H9 (cell line): ENCODE data around the gene UCK1. TPM values are rescaled to one million over a fixed set of nuclear protein-coding genes. Genes with fewer than 3 reads are reported as not detected.
A peak's percentile ranks its signal among the peaks of the same experiment; 100 is the strongest.

ENCODE experiments used
- DNase-seq: peaks from one replicate; pipeline ENCODE4 v3.0.0-alpha.2; 2017
- H2AFZ ChIP-seq: one replicate; pipeline ENCODE4 v1.6.1; 2013; ENCODE audit warnings: mild to moderate bottlenecking, low read length, control low read depth, moderate library complexity
- H2AK5ac ChIP-seq: 2 replicates; pipeline ENCODE4 v1.6.1; 2013; ENCODE audit warnings: low read length, control low read depth, mixed read lengths; ENCODE audit not compliant: insufficient read length
- H2BK120ac ChIP-seq: one replicate; pipeline ENCODE4 v1.6.1; 2013; ENCODE audit warnings: low read depth, mild to moderate bottlenecking, low read length, control low read depth, inconsistent platforms; ENCODE audit not compliant: poor library complexity, severe bottlenecking
- H2BK12ac ChIP-seq: 2 replicates; pipeline ENCODE4 v1.6.1; 2013; ENCODE audit warnings: low read length, control low read depth, mixed read lengths, low read depth; ENCODE audit not compliant: insufficient read length
- H2BK15ac ChIP-seq: 2 replicates; pipeline ENCODE4 v1.6.1; 2013; ENCODE audit warnings: low read depth, low read length, control low read depth
- H2BK20ac ChIP-seq: one replicate; pipeline ENCODE4 v1.6.1; 2013; ENCODE audit warnings: low read depth, mild to moderate bottlenecking, low read length, control low read depth, inconsistent platforms; ENCODE audit not compliant: poor library complexity, severe bottlenecking
- H2BK5ac ChIP-seq: 2 replicates; pipeline ENCODE4 v1.6.1; 2013; ENCODE audit warnings: low read length, control low read depth, mixed read lengths; ENCODE audit not compliant: insufficient read length
- H3K14ac ChIP-seq: 2 replicates; pipeline ENCODE4 v1.6.1; 2013; ENCODE audit warnings: low read length, control low read depth; ENCODE audit not compliant: insufficient read depth
- H3K18ac ChIP-seq: 2 replicates; pipeline ENCODE4 v1.6.1; 2013; ENCODE audit warnings: low read depth, mild to moderate bottlenecking, mixed read lengths, low read length, control low read depth; ENCODE audit not compliant: insufficient read length
- H3K23ac ChIP-seq: 2 replicates; pipeline ENCODE4 v1.6.1; 2013; ENCODE audit warnings: low read length, control low read depth, mixed read lengths, low read depth; ENCODE audit not compliant: insufficient read length
- H3K23me2 ChIP-seq: 2 replicates; pipeline ENCODE4 v1.6.1; 2013; ENCODE audit warnings: low read depth, mild to moderate bottlenecking, mixed read lengths, low read length, control low read depth; ENCODE audit not compliant: insufficient read length, poor library complexity, severe bottlenecking
- H3K27ac ChIP-seq: 2 replicates; pipeline ENCODE4 v1.5.1; 2013; ENCODE audit warnings: low read length, control low read depth, mixed read lengths, low read depth; ENCODE audit not compliant: insufficient read length
- H3K27me3 ChIP-seq: 2 replicates; pipeline ENCODE4 v1.6.1; 2013; ENCODE audit warnings: low read length, control low read depth, inconsistent platforms; ENCODE audit not compliant: insufficient read depth
- H3K4ac ChIP-seq: 2 replicates; pipeline ENCODE4 v1.6.1; 2013; ENCODE audit warnings: low read depth, mild to moderate bottlenecking, control low read depth, inconsistent platforms, low read length, moderate library complexity
- H3K4me1 ChIP-seq: 2 replicates; pipeline ENCODE4 v1.6.1; 2013; ENCODE audit warnings: low read length, control low read depth, inconsistent platforms; ENCODE audit not compliant: insufficient read depth
- H3K4me2 ChIP-seq: 2 replicates; pipeline ENCODE4 v1.6.1; 2013; ENCODE audit warnings: low read length, control low read depth, mixed read lengths; ENCODE audit not compliant: insufficient read length, insufficient read depth
- H3K56ac ChIP-seq: 2 replicates; pipeline ENCODE4 v1.6.1; 2013; ENCODE audit warnings: low read depth, mild to moderate bottlenecking, mixed read lengths, low read length, control low read depth; ENCODE audit not compliant: insufficient read length
- H3K79me1 ChIP-seq: 2 replicates; pipeline ENCODE4 v1.6.1; 2013; ENCODE audit warnings: low read depth, mild to moderate bottlenecking, moderate library complexity, low read length, control low read depth, inconsistent platforms; ENCODE audit not compliant: insufficient read depth, poor library complexity, severe bottlenecking
- H3K79me2 ChIP-seq: 2 replicates; pipeline ENCODE4 v1.6.1; 2013; ENCODE audit warnings: low read length, control low read depth, inconsistent platforms; ENCODE audit not compliant: insufficient read depth
- H3K9ac ChIP-seq: 2 replicates; pipeline ENCODE4 v1.6.1; 2013; ENCODE audit warnings: low read length, control low read depth, mixed read lengths; ENCODE audit not compliant: insufficient read length; ENCODE audit errors: extremely low read depth
- H3K9me3 ChIP-seq: one replicate; pipeline ENCODE4 v1.6.1; 2013; ENCODE audit warnings: low read depth, low read length, inconsistent platforms; ENCODE audit not compliant: control insufficient read depth
- H3T11ph ChIP-seq: one replicate; pipeline ENCODE4 v1.6.1; 2013; ENCODE audit warnings: mild to moderate bottlenecking, low read length, control low read depth, inconsistent platforms
- H4K20me1 ChIP-seq: one replicate; pipeline ENCODE4 v1.6.1; 2013; ENCODE audit not compliant: control insufficient read depth, insufficient read length, insufficient read depth
- H4K5ac ChIP-seq: 2 replicates; pipeline ENCODE4 v1.6.1; 2013; ENCODE audit warnings: low read depth, mild to moderate bottlenecking, mixed read lengths, low read length, control low read depth; ENCODE audit not compliant: insufficient read length
- H4K8ac ChIP-seq: replicated peaks from 2 replicates; pipeline ENCODE4 v1.6.1; 2013; ENCODE audit warnings: low read length, control low read depth, mixed read lengths, low read depth; ENCODE audit not compliant: insufficient read length
- H4K91ac ChIP-seq: 2 replicates; pipeline ENCODE4 v1.6.1; 2013; ENCODE audit warnings: low read depth, mild to moderate bottlenecking, moderate library complexity, mixed read lengths, low read length, control low read depth; ENCODE audit not compliant: insufficient read length
- H3K27ac Mint-ChIP-seq, 3 experiments: 2 replicates in 2 of 3; 3 replicates in 1 of 3; pipeline ENCODE4 v1.8.0; 2020 to 2021; ENCODE audit warnings: mixed read lengths in 3 of 3, mild to moderate bottlenecking in 1 of 3, moderate library complexity in 1 of 3
- H3K27me3 Mint-ChIP-seq: 2 replicates; pipeline ENCODE4 v1.8.0; 2021; ENCODE audit warnings: low read depth, mild to moderate bottlenecking, moderate library complexity, mixed read lengths
- H3K36me3 Mint-ChIP-seq, 3 experiments: 2 replicates in 2 of 3; 3 replicates in 1 of 3; pipeline ENCODE4 v1.8.0; 2020 to 2021; ENCODE audit warnings: low read depth in 3 of 3, mixed read lengths in 3 of 3; ENCODE audit not compliant: insufficient read depth in 1 of 3
- H3K4me1 Mint-ChIP-seq, 2 experiments: 2 replicates each; pipeline ENCODE4 v1.8.0; 2020; ENCODE audit warnings: mixed read lengths in 2 of 2
- H3K4me3 Mint-ChIP-seq, 2 experiments: 2 replicates in 1 of 2; 3 replicates in 1 of 2; pipeline ENCODE4 v1.8.0; 2020 to 2021; ENCODE audit warnings: mild to moderate bottlenecking in 2 of 2, mixed read lengths in 2 of 2, moderate library complexity in 1 of 2
- H3K9me3 Mint-ChIP-seq, 2 experiments: 2 replicates in 1 of 2; 3 replicates in 1 of 2; pipeline ENCODE4 v1.8.0; 2020; ENCODE audit warnings: mild to moderate bottlenecking in 2 of 2, mixed read lengths in 2 of 2, moderate library complexity in 1 of 2
- WGBS: extraction: QIAGEN DNeasy Blood & Tissue Kit; methylation state at CpG from one replicate; pipeline ENCODE4 v1.1.7; 2013; ENCODE audit warnings: missing lambda C conversion rate, low lambda C conversion rate, mixed read lengths; ENCODE audit not compliant: insufficient read length; ENCODE audit errors: extremely low coverage; 5-methylcytosine and 5-hydroxymethylcytosine counted together
- total RNA-seq: library from RNA; stranded (reverse); gene quantifications from 2 replicates; pipeline ENCODE4 v1.2.1, GENCODE V29; 2021
- TF ChIP-seq, protein P1 (sequence below): fragments of 200-600 bp; sonication (generic); conservative IDR thresholded peaks from 3 replicates; pipeline ENCODE4 v1.8.0; 2021; ENCODE audit warnings: antibody characterized with exemption, mild to moderate bottlenecking

Gene UCK1
- total RNA-seq, 1 experiment from 2014 or later: 54.2 TPM

- peak overlapping the region in 1 of 3 experiments; percentile 91; a peak in 3 of 7 replicates for H3K27ac Mint-ChIP-seq
- WGBS: no CpG with 5 or more reads among the region's 10 CpGs
- Histone ChIP-seq H3K9ac (no peak overlapping the region), H3K14ac (no peak overlapping the region), H3K79me1 (no peaks in the 10 kb centered on the region), H3K9me3 (no peaks in the 10 kb centered on the region), H4K20me1 (no peaks in the 10 kb centered on the region), H3K27ac (no peak overlapping the region), H2BK15ac (no peak overlapping the region), H2BK5ac (no peak overlapping the region), H3K23me2 (no peaks in the 10 kb centered on the region), H2AFZ (no peak overlapping the region), H3T11ph (no peak overlapping the region), H4K8ac (no peak overlapping the region), H3K4me2 (no peak overlapping the region), H3K56ac (no peak overlapping the region), H2BK12ac (no peak overlapping the region), H4K5ac (no peak overlapping the region), H3K27me3 (no peaks in the 10 kb centered on the region), H2AK5ac (no peak overlapping the region), H2BK20ac (no peak overlapping the region), H3K4ac (no peak overlapping the region), H3K18ac (no peak overlapping the region), H3K23ac (no peak overlapping the region), H3K79me2 (no peaks in the 10 kb centered on the region), H4K91ac (no peak overlapping the region), H2BK120ac (no peak overlapping the region), H3K4me1 (no peaks in the 10 kb centered on the region)
- DNase-seq: no peak
- H3K9me3 Mint-ChIP-seq: no peaks in the 10 kb centered on the region
- peaks cover 0 to 3% of the 10 kb centered on the region in 2 experiments; a peak in 1 of 4 replicates for H3K4me1 Mint-ChIP-seq
- no peak overlapping the region for H3K4me3 Mint-ChIP-seq
- H3K27me3 Mint-ChIP-seq: no peaks in the 10 kb centered on the region; the same call in 1 of the 2 replicates
- H3K36me3 Mint-ChIP-seq: peaks cover 58 to 90% (median 89%) of the 10 kb centered on the region in 3 experiments
- TF ChIP-seq, protein P1, sequence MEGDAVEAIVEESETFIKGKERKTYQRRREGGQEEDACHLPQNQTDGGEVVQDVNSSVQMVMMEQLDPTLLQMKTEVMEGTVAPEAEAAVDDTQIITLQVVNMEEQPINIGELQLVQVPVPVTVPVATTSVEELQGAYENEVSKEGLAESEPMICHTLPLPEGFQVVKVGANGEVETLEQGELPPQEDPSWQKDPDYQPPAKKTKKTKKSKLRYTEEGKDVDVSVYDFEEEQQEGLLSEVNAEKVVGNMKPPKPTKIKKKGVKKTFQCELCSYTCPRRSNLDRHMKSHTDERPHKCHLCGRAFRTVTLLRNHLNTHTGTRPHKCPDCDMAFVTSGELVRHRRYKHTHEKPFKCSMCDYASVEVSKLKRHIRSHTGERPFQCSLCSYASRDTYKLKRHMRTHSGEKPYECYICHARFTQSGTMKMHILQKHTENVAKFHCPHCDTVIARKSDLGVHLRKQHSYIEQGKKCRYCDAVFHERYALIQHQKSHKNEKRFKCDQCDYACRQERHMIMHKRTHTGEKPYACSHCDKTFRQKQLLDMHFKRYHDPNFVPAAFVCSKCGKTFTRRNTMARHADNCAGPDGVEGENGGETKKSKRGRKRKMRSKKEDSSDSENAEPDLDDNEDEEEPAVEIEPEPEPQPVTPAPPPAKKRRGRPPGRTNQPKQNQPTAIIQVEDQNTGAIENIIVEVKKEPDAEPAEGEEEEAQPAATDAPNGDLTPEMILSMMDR: no peak
Observed at GRCh38 chr9:131473891-131474290, 57.2 kb downstream of the UCK1 start.

Other genes with a start within 250 kb of the UCK1 start
- 1.9 and 2.4 TPM in 2 replicates for gene PLPP7, start 241.5 kb downstream of the UCK1 start, total RNA-seq
- 243 and 251 TPM in 2 replicates for gene PRRC2B, start 137.2 kb downstream of the UCK1 start, total RNA-seq
- 34.0 and 34.1 TPM in 2 replicates for gene POMT1, start 28.3 kb downstream of the UCK1 start, total RNA-seq
- 0.72 and 1.0 TPM in 2 replicates for gene PRRT1B, start 14.3 kb upstream of the UCK1 start, total RNA-seq
- gene RAPGEF1, start 208.8 kb upstream of the UCK1 start, total RNA-seq: 53.9 and 55.6 TPM in 2 replicates